SK-N-MC (cell line): ENCODE data around the gene NCKIPSD.

Experiments used
- EZH2 ChIP-seq: fragments of 200-600 bp; sonication (generic); IDR thresholded peaks from one replicate; pipeline ENCODE4 v1.6.1; 2017; ENCODE audit warnings: antibody characterized with exemption
- POLR2AphosphoS5 ChIP-seq: IDR thresholded peaks from 2 replicates; pipeline ENCODE4 v1.6.1; 2012; ENCODE audit warnings: mild to moderate bottlenecking, low read depth, low read length, borderline replicate concordance

DNA sequence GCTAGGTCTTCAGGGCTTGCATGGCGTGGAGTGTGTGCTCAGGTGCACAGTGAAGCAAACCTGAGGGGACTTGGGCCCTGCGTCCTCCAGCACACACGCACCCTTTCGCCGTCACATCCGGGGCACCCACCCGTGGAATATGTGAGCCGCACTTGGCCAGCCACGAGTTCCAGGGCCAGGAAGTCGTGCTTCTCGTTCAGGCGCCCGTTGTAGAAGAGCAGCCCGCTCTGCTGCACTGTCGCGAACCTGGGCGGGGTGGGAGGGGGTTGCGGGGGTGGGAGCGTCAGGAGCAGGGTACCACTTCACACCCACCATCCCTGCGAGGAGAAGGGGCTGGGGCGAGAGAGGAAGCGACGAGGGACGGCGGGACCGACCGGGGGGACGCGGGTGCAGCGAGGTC lies 30.1 kb downstream of the NCKIPSD start:
- TF ChIP-seq EZH2: no peak
- TF ChIP-seq POLR2AphosphoS5: no peak
